ENCODE data around the gene TMOD1.

Gene TMOD1

DNA sequence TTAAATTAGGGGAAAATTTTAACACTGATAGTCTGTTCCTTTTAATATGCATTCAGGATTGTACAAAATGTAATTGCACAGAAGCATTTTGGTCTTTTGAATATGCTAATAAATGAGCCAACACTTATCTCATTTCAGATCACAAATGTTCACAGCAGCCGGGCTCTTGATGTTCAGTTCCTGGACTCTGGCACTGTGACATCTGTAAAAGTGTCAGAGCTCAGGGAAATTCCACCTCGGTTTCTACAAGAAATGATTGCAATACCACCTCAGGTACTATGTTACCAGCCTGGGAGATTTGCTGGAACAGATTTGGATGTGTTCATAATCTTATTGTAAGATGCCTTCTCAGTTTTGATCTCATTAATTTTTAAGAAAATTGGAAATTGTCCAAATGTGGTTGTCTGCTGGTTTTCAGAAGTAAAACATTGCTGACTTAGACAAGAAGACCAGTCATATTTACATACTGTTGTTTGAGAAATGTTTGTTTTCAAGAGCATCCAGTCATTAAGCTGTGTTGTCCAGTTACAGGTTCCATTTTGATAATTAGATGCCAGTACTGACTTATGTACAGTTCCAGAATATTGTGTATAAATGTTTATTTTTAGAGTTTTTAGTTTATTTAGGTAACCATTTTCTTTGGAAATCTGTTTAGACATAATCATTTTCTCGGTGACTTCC is 23.0 kb upstream of the TMOD1 start:
- TF ChIP-seq, protein P1, sequence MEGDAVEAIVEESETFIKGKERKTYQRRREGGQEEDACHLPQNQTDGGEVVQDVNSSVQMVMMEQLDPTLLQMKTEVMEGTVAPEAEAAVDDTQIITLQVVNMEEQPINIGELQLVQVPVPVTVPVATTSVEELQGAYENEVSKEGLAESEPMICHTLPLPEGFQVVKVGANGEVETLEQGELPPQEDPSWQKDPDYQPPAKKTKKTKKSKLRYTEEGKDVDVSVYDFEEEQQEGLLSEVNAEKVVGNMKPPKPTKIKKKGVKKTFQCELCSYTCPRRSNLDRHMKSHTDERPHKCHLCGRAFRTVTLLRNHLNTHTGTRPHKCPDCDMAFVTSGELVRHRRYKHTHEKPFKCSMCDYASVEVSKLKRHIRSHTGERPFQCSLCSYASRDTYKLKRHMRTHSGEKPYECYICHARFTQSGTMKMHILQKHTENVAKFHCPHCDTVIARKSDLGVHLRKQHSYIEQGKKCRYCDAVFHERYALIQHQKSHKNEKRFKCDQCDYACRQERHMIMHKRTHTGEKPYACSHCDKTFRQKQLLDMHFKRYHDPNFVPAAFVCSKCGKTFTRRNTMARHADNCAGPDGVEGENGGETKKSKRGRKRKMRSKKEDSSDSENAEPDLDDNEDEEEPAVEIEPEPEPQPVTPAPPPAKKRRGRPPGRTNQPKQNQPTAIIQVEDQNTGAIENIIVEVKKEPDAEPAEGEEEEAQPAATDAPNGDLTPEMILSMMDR (IDR thresholded peaks at IDR 0.05; ENCODE audit: unreplicated experiment in 3 of 3) = no peak
- Mint-ChIP-seq H3K4me3 (no peak overlapping the region), H3K9me3 (no peaks in the 10 kb centered on the region), H3K27me3 (ENCODE audit: low read depth) (peaks cover 3% of the 10 kb centered on the region), H3K27ac (no peak overlapping the region), H3K36me3 (ENCODE audit: low read depth) (no peaks in the 10 kb centered on the region), H3K4me1 (peaks cover 13% of the 10 kb centered on the region)

DNA sequence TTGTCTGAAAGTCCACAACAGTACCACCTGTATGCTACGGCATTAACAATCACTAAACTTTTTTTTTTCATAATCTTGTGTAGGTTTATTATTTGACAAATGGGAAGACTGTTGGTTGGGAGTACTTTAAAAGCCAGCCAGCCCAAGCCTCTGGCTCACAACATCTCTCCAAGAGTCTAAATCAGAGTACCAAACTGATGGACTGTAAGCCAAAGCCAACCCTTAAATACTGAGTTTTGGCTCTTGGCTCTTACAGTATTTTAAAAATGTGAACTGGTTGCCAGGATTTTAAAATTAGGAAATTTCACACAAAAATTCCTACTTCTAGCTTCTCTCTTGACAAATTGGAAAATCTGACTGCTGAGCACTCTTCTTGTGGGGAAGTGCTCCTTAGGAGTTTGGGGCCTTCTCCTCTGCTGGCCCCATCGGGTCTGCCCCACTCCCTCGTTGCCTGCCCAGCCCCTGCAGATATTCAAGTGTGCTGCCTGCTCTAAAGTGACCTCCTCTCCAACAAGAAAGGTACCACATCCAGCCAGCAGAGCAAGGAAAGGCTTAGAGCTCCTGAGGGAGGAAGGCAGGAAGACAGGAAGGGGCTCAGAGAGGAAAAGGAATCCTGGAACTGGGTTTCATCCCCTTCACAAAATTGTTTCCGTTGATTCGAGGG is 21.8 kb upstream of the TMOD1 start:
- H3K4me3 Mint-ChIP-seq = no peak overlapping the region
- no peak overlapping the region for H3K27ac Mint-ChIP-seq
- TF ChIP-seq, protein P1 (IDR thresholded peaks at IDR 0.05; ENCODE audit: unreplicated experiment in 3 of 3) = no peak
- no peaks in the 10 kb centered on the region for H3K9me3 Mint-ChIP-seq
- no peaks in the 10 kb centered on the region for H3K36me3 Mint-ChIP-seq (ENCODE audit: low read depth)
- peaks cover 5% of the 10 kb centered on the region for H3K4me1 Mint-ChIP-seq
- H3K27me3 Mint-ChIP-seq (ENCODE audit: low read depth) = peaks cover 3% of the 10 kb centered on the region

DNA sequence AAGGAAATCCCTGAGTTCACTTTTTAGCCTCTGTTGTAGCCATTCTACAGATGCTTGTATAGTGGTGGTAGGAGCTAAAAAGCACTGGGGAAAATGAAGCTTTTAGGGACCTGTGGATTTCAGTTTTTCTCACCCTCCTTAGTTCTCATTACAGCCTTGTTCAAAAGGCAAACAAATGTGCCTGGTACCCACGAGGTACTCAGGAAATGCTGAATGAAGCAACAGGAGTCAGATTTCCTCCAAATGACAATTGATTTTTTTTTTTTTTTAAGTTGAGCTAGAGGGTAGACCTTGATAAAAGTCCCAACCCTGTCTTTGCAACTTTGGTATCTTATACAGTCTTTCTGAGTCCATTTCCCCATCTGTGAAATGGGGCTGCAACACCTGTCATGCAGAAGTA is 21.3 kb upstream of the TMOD1 start:
- Mint-ChIP-seq H3K9me3 (no peaks in the 10 kb centered on the region), H3K4me3 (no peak overlapping the region), H3K4me1 (no peaks in the 10 kb centered on the region), H3K27me3 (ENCODE audit: low read depth) (peaks cover 3% of the 10 kb centered on the region), H3K27ac (no peak overlapping the region), H3K36me3 (ENCODE audit: low read depth) (no peaks in the 10 kb centered on the region)
- TF ChIP-seq, protein P1 (IDR thresholded peaks at IDR 0.05; ENCODE audit: unreplicated experiment in 3 of 3) = no peak

DNA sequence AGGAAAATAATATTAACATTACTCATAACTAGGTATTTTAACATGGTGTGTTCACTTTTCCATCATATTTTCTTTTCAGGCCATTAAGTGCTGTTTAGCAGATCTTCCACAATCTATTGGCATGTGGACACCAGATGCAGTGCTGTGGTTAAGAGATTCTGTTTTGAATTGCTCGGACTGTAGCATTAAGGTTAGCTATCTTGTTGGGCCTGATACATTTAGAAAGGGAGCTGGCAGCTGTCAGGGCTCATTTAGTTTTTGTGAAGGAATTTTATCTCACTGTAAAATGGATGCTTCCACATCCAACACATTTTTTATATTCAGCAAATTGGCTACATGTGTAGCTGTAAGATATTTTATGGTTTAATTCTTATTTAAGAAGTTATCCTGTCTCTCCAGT is 20.7 kb upstream of the TMOD1 start:
- H3K9me3 Mint-ChIP-seq = no peaks in the 10 kb centered on the region
- peaks cover 3% of the 10 kb centered on the region for H3K27me3 Mint-ChIP-seq (ENCODE audit: low read depth)
- no peaks in the 10 kb centered on the region for H3K4me1 Mint-ChIP-seq
- TF ChIP-seq, protein P1 (IDR thresholded peaks at IDR 0.05; ENCODE audit: unreplicated experiment in 3 of 3) = no peak
- no peaks in the 10 kb centered on the region for H3K36me3 Mint-ChIP-seq (ENCODE audit: low read depth)
- H3K27ac Mint-ChIP-seq = no peak overlapping the region
- H3K4me3 Mint-ChIP-seq = no peak overlapping the region

DNA sequence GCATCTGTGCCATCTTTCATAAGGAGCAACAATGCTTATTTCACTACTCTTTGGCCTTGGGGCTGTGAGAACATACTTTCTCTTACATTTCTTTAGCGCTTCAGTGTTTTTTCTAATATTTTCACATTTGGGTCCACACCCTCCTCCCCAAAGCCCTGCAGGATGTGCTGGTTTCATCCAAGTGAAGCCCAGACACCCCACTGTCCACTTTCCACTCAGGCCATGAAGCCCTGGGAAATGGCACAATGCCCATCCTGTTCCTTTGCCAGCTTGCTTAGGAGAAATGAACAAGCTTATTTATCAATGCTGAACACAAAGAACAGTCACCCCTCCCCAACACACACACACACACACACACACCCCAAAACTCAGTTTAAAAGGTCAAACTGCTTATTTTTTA is 17.3 kb upstream of the TMOD1 start:
- Mint-ChIP-seq H3K4me1 (no peaks in the 10 kb centered on the region), H3K27ac (no peak overlapping the region), H3K9me3 (peaks cover 6% of the 10 kb centered on the region), H3K27me3 (ENCODE audit: low read depth) (peaks cover 16% of the 10 kb centered on the region), H3K36me3 (ENCODE audit: low read depth) (peaks cover 8% of the 10 kb centered on the region), H3K4me3 (no peak overlapping the region)
- TF ChIP-seq, protein P1 (IDR thresholded peaks at IDR 0.05; ENCODE audit: unreplicated experiment in 3 of 3) = no peak

DNA sequence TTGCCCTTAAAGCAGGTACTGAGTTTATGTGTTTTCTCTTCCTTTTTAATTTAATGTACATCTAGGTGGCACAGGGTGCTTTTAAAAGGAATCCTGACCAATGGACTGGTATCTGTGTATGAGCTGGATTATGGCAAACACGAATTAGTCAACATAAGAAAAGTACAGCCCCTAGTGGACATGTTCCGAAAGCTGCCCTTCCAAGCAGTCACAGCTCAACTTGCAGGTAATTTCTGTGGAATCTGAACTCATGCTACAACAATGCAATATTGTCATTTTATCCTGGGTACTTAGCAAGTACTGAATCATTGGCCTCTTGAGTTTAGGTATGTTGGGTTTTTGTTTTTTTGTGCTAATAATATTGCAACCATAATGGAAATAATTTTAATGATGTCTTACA is 14.4 kb upstream of the TMOD1 start:
- Mint-ChIP-seq H3K4me3 (no peak overlapping the region), H3K27me3 (ENCODE audit: low read depth) (peaks cover 16% of the 10 kb centered on the region), H3K4me1 (no peaks in the 10 kb centered on the region), H3K27ac (no peak overlapping the region), H3K36me3 (ENCODE audit: low read depth) (peaks cover 15% of the 10 kb centered on the region), H3K9me3 (peaks cover 17% of the 10 kb centered on the region)
- TF ChIP-seq, protein P1 (IDR thresholded peaks at IDR 0.05; ENCODE audit: unreplicated experiment in 3 of 3) = no peak

Measured in nephron (organoid).